ENCODE measurements around the gene DTWD1.

GRCh38 chr15:49644364-49644794, 23.5 kb downstream of the DTWD1 start:
- no peak for TF ChIP-seq SUZ12 (IDR thresholded peaks at IDR 0.05; ENCODE audit: extremely low read depth, insufficient read depth, insufficient read length)
- no peak for TF ChIP-seq ZNF274 (IDR thresholded peaks at IDR 0.05; ENCODE audit: low read depth, low read length)

All from NT2/D1 (cell line).